GM12891 (cell line): ENCODE results near the gene GAP43.

Experiments used
- PAX5 ChIP-seq: IDR thresholded peaks from 2 replicates; pipeline ENCODE4 v1.6.1; 2011; ENCODE audit warnings: low read length, moderate library complexity, mild to moderate bottlenecking; ENCODE audit not compliant: insufficient read depth, severe bottlenecking
- POLR2A ChIP-seq: IDR thresholded peaks from 2 replicates; pipeline ENCODE4 v1.6.1; 2011; ENCODE audit warnings: low read depth, low read length, control low read depth
- POLR2AphosphoS5 ChIP-seq: IDR thresholded peaks from 2 replicates; pipeline ENCODE4 v1.6.1; 2011; ENCODE audit warnings: low read depth, low read length, control low read depth
- POU2F2 ChIP-seq: IDR thresholded peaks from 2 replicates; pipeline ENCODE4 v1.6.1; 2011; ENCODE audit warnings: low read depth, mild to moderate bottlenecking, control low read depth, low read length, moderate library complexity
- SPI1 ChIP-seq: IDR thresholded peaks from 2 replicates; pipeline ENCODE4 v1.6.1; 2011; ENCODE audit warnings: low read depth, low read length, control low read depth
- TAF1 ChIP-seq: IDR thresholded peaks from 2 replicates; pipeline ENCODE4 v1.6.1; 2011; ENCODE audit warnings: low read depth, low read length, control low read depth

- no peak for TF ChIP-seq POLR2A
- TF ChIP-seq TAF1: no peak
- TF ChIP-seq POLR2AphosphoS5: no peak
- no peak for TF ChIP-seq SPI1
- no peak for TF ChIP-seq PAX5
- no peak for TF ChIP-seq POU2F2
Measured at GRCh38 chr3:115655761-115656282, 32.5 kb downstream of the GAP43 start.
